ENCODE data around the gene TSR3.

The TSR3 gene

GRCh38 chr16:1308036-1308976 lies 43.4 kb downstream of the TSR3 start:
- no peak for DNase-seq

- no peak for DNase-seq
Measured at GRCh38 chr16:1306334-1306733, 45.3 kb downstream of the TSR3 start.

DNA sequence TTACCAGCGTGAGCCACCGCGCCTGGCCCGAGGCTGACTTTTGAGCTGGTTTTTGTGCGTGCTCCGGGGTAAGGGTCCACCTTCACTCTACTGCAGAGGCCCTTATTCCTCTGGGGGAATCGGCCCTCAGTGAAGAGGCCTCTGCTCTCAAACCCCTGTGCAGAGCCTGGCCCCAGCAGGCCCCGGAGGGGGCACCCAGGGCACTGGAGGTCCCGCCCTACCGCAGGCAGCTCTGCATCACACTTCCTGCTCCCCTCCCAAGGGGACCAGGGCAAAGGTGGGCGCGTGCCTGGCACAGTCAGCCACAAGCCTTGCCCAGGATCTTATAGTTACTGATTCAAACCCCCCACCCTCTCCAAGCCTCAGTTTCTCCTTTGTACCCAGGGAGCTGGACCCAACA lies 45.9 kb downstream of the TSR3 start:
- no peak for DNase-seq

DNA sequence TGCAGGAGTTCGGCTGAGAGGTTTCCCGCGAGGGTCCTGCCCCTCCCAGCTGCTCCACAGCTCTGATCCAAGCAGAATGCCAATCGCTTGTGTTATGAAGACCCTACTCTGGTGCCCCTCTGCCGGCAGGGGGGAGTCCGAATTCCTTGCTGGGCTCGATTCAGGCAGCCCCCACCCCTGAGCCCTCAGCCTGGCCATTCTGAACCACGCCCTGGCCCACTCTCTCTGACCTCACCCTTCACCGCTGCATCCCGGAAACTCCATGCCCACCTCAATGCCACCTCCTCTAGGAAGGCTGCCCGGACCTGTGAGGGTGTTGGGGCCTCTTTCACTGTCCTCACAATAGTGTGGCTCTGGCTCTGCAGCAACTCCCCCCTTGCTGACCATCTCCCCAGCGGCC lies 50.1 kb downstream of the TSR3 start:
- no peak for DNase-seq

DNA sequence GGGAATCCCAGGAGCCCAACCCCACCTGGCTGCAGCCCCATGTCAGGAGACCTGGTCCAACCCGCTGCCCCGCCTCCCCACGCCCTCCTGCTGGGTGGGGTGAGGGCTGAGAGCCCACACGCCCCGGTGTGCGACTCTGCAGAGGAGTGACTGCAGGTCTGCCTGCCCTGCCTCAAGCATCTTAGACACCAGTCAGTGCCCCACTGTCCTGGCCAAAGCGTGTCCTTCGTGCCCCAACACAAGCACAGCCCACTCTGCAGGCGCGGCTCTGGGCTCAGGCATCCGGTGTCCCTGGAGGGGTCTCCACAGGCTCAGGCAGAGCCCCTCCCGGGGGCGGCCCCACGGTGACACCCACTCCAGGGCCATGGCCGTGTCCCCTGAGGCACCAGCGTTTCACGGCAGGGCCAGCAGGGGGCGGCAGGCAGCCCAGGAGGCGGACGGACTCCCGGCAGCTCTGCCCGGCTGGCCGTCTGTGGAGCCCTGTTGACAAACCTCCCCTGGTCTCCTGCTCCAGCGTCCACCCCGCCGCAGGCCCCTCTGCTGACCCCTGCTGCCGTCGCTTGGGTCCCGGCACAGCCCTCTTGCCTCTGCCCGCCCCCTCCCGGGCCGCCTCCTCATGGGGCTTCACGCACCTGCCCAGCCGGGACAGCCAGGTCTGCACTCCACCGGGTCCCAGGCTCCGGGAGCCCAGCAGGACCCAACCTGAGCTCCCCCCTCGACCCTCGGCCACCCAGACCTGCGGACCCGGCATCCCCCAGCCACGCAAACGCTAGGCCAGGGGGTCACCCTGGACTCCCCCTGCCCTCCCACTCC lies 50.8 kb downstream of the TSR3 start:
- DNase-seq = peak; percentile 62

DNA sequence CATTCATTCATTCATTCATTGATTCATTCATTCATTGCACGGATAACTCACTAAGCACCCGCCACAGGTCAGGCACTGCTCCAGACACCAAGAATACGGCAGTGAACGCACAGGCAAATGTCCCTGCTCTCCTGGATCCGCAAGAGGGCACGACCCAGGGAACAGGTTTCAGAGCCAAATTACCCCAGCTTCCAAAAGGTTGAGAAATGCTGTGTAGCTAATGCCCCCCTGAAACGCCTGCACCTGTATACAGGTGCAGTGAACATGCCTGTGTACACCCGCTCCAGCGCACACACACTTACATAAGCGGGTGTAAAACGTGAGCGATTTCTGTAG lies 51.8 kb downstream of the TSR3 start:
- DNase-seq = no peak
